ENCODE data around the gene EXOC4. TPM values are rescaled to one million over a fixed set of nuclear protein-coding genes. Genes with fewer than 3 reads are reported as not detected.

Gene EXOC4
- total RNA-seq, 2 donors from 2014 or later: 106 to 115 TPM

- no peak overlapping the region for H3K4me3 ChIP-seq (ENCODE audit: low read length)
- Mint-ChIP-seq H3K4me3 (no peak overlapping the region), H3K4me1 (peaks cover 26% of the 10 kb centered on the region), H3K36me3 (ENCODE audit: low read depth) (peaks cover 41% of the 10 kb centered on the region), H3K27me3 (ENCODE audit: insufficient read depth) (no peaks in the 10 kb centered on the region), H3K9me3 (no peaks in the 10 kb centered on the region), H3K27ac (no peak overlapping the region)
- H3K27me3 ChIP-seq (ENCODE audit: control insufficient read depth, insufficient read depth, low read length, poor library complexity, severe bottlenecking): no peaks in the 10 kb centered on the region
- H3K27ac ChIP-seq (ENCODE audit: low read depth, low read length): no peak overlapping the region
- DNase-seq: no peak
- no peak overlapping the region for H3K9ac ChIP-seq (ENCODE audit: extremely low read depth, low read length, poor library complexity, severe bottlenecking)
- no CpG with 5 or more reads among the region's 1 CpG for WGBS, 2 experiments (ENCODE audit: insufficient coverage in 1 of 2, insufficient read length in 1 of 2)
- peaks cover 8% of the 10 kb centered on the region for H3K4me1 ChIP-seq (ENCODE audit: control insufficient read depth, insufficient read depth, low read length)
- no peak for TF ChIP-seq CTCF (conservative IDR thresholded peaks at IDR 0.05)
- peaks cover 46% of the 10 kb centered on the region for H3K36me3 ChIP-seq (ENCODE audit: control insufficient read depth, insufficient read depth, low read length)
- H3K9me3 ChIP-seq (ENCODE audit: control insufficient read depth, low read length): no peaks in the 10 kb centered on the region
Observed at GRCh38 chr7:133292631-133293030, 39.8 kb downstream of the EXOC4 start.

GRCh38 chr7:133293384-133294160, 40.7 kb downstream of the EXOC4 start:
- peaks cover 46% of the 10 kb centered on the region for H3K36me3 ChIP-seq (ENCODE audit: control insufficient read depth, insufficient read depth, low read length)
- no peak overlapping the region for H3K9ac ChIP-seq (ENCODE audit: extremely low read depth, low read length, poor library complexity, severe bottlenecking)
- 92 to 96% methylated on average over 4 to 6 of the region's 6 CpGs for WGBS, 2 experiments (ENCODE audit: insufficient coverage in 1 of 2, insufficient read length in 1 of 2)
- Mint-ChIP-seq H3K36me3 (ENCODE audit: low read depth) (peaks cover 39% of the 10 kb centered on the region), H3K27me3 (ENCODE audit: insufficient read depth) (peaks cover 4% of the 10 kb centered on the region), H3K4me3 (no peak overlapping the region), H3K27ac (no peak overlapping the region), H3K4me1 (peaks cover 32% of the 10 kb centered on the region), H3K9me3 (no peaks in the 10 kb centered on the region)
- H3K4me1 ChIP-seq (ENCODE audit: control insufficient read depth, insufficient read depth, low read length): peaks cover 8% of the 10 kb centered on the region
- TF ChIP-seq CTCF (conservative IDR thresholded peaks at IDR 0.05): no peak
- H3K27ac ChIP-seq (ENCODE audit: low read depth, low read length): no peak overlapping the region
- no peak for DNase-seq
- H3K4me3 ChIP-seq (ENCODE audit: low read length): no peak overlapping the region
- H3K9me3 ChIP-seq (ENCODE audit: control insufficient read depth, low read length): no peaks in the 10 kb centered on the region
- H3K27me3 ChIP-seq (ENCODE audit: control insufficient read depth, insufficient read depth, low read length, poor library complexity, severe bottlenecking): no peaks in the 10 kb centered on the region

- H3K36me3 Mint-ChIP-seq (ENCODE audit: low read depth): peaks cover 33% of the 10 kb centered on the region
- peaks cover 39% of the 10 kb centered on the region for H3K36me3 ChIP-seq (ENCODE audit: control insufficient read depth, insufficient read depth, low read length)
Observed at GRCh38 chr7:133294234-133294633, 41.4 kb downstream of the EXOC4 start.

More at GRCh38 chr7:133294234-133294633, 41.4 kb downstream of the EXOC4 start:
- Histone ChIP-seq H3K4me3 (ENCODE audit: low read length) (no peak overlapping the region), H3K9ac (ENCODE audit: extremely low read depth, low read length, poor library complexity, severe bottlenecking) (no peak overlapping the region), H3K27me3 (ENCODE audit: control insufficient read depth, insufficient read depth, low read length, poor library complexity, severe bottlenecking) (no peaks in the 10 kb centered on the region), H3K9me3 (ENCODE audit: control insufficient read depth, low read length) (no peaks in the 10 kb centered on the region), H3K4me1 (ENCODE audit: control insufficient read depth, insufficient read depth, low read length) (peaks cover 8% of the 10 kb centered on the region), H3K27ac (ENCODE audit: low read depth, low read length) (no peak overlapping the region)
- Mint-ChIP-seq H3K4me1 (peaks cover 34% of the 10 kb centered on the region), H3K4me3 (no peak overlapping the region), H3K9me3 (no peaks in the 10 kb centered on the region), H3K27me3 (ENCODE audit: insufficient read depth) (peaks cover 4% of the 10 kb centered on the region), H3K27ac (no peak overlapping the region)
- no peak for TF ChIP-seq CTCF (conservative IDR thresholded peaks at IDR 0.05)
- no peak for DNase-seq
